ENCODE measurements around the gene PLXNC1.

Gene PLXNC1

GRCh38 chr12:94167071-94167755 is 18.8 kb downstream of the PLXNC1 start:
- Histone ChIP-seq H3K4me3 (replicated peaks; ENCODE audit: insufficient read depth, low read length) (no peak overlapping the region), H3K27me3 (ENCODE audit: insufficient read depth, poor library complexity, severe bottlenecking) (no peaks in the 10 kb centered on the region), H3K27ac (replicated peaks) (no peak overlapping the region)
- TF ChIP-seq SPI1 (IDR thresholded peaks at IDR 0.05; ENCODE audit: borderline replicate concordance, low read depth) (no peak), GABPA (IDR thresholded peaks at IDR 0.05; ENCODE audit: low read depth) (no peak), CTCF (IDR thresholded peaks at IDR 0.05; ENCODE audit: insufficient read depth, low read length) (no peak), REST (IDR thresholded peaks at IDR 0.05; ENCODE audit: insufficient replicate concordance, low read depth) (no peak), POLR2AphosphoS5 (IDR thresholded peaks at IDR 0.05; ENCODE audit: low read depth) (no peak)
- no peak for DNase-seq (ENCODE audit: low read depth in 1 of 2, low spot score in 1 of 2)

GRCh38 chr12:94167756-94168416 is 19.5 kb downstream of the PLXNC1 start:
- H3K27me3 ChIP-seq (ENCODE audit: insufficient read depth, poor library complexity, severe bottlenecking) = no peaks in the 10 kb centered on the region
- no peak overlapping the region for H3K4me3 ChIP-seq (replicated peaks; ENCODE audit: insufficient read depth, low read length)
- TF ChIP-seq GABPA (IDR thresholded peaks at IDR 0.05; ENCODE audit: low read depth) = no peak
- no peak for TF ChIP-seq POLR2AphosphoS5 (IDR thresholded peaks at IDR 0.05; ENCODE audit: low read depth)
- TF ChIP-seq REST (IDR thresholded peaks at IDR 0.05; ENCODE audit: insufficient replicate concordance, low read depth) = no peak
- TF ChIP-seq SPI1 (IDR thresholded peaks at IDR 0.05; ENCODE audit: borderline replicate concordance, low read depth) = no peak
- no peak for TF ChIP-seq CTCF (IDR thresholded peaks at IDR 0.05; ENCODE audit: insufficient read depth, low read length)
- no peak for DNase-seq (ENCODE audit: low read depth in 1 of 2, low spot score in 1 of 2)
- no peak overlapping the region for H3K27ac ChIP-seq (replicated peaks)

- Histone ChIP-seq H3K27me3 (ENCODE audit: insufficient read depth, poor library complexity, severe bottlenecking) (no peaks in the 10 kb centered on the region), H3K4me3 (replicated peaks; ENCODE audit: insufficient read depth, low read length) (no peak overlapping the region), H3K27ac (replicated peaks) (no peak overlapping the region)
- TF ChIP-seq REST (IDR thresholded peaks at IDR 0.05; ENCODE audit: insufficient replicate concordance, low read depth) (no peak), CTCF (IDR thresholded peaks at IDR 0.05; ENCODE audit: insufficient read depth, low read length) (no peak), SPI1 (IDR thresholded peaks at IDR 0.05; ENCODE audit: borderline replicate concordance, low read depth) (no peak), POLR2AphosphoS5 (IDR thresholded peaks at IDR 0.05; ENCODE audit: low read depth) (no peak), GABPA (IDR thresholded peaks at IDR 0.05; ENCODE audit: low read depth) (no peak)
- DNase-seq (ENCODE audit: low read depth in 1 of 2, low spot score in 1 of 2) = no peak
Observed at GRCh38 chr12:94169495-94169894, 21.1 kb downstream of the PLXNC1 start.

All from HL-60 (cell line).